Gastrocnemius medialis (tissue), 4 donors: ENCODE measurements around the gene EFEMP1. TPM values are rescaled to one million over a fixed set of nuclear protein-coding genes. Genes with fewer than 3 reads are reported as not detected.

Experiments used
- ATAC-seq, 2 donors: fragments of 150-250 bp; one replicate each; pipeline ENCODE4 v1.9.1; 2016
- DNase-seq, 2 donors: peaks; one replicate each; pipeline ENCODE4 v3.0.0-alpha.2; 2019
- H3K27ac ChIP-seq, 4 donors: fragments of 200-600 bp; sonication (generic); 1 replicate in 1 of 4; 2 replicates in 3 of 4; pipeline ENCODE4 v1.5.1; 2016 to 2018; ENCODE audit warnings: mild to moderate bottlenecking in 2 of 4, moderate library complexity in 1 of 4
- H3K27me3 ChIP-seq, 3 donors: fragments of 200-600 bp; sonication (generic) in 2 of 3; 1 replicate in 1 of 3; 2 replicates in 2 of 3; pipeline versions ENCODE4 v1.5.1 to v1.6.0; 2016 to 2019; ENCODE audit warnings: mild to moderate bottlenecking in 1 of 3, moderate library complexity in 1 of 3
- H3K36me3 ChIP-seq, 2 donors: fragments of 200-600 bp; sonication (generic) in 1 of 2; one replicate each; pipeline ENCODE4 v1.5.1; 2017 to 2018
- H3K4me1 ChIP-seq, 2 donors: fragments of 200-600 bp; sonication (generic) in 1 of 2; one replicate each; pipeline ENCODE4 v1.5.1; 2016 to 2017; ENCODE audit warnings: mild to moderate bottlenecking in 2 of 2
- H3K4me3 ChIP-seq, 4 donors: fragments of 200-600 bp; sonication (generic) in 3 of 4; 1 replicate in 1 of 4; 2 replicates in 3 of 4; pipeline ENCODE4 v1.5.1; 2016 to 2019; ENCODE audit warnings: mild to moderate bottlenecking in 2 of 4
- H3K9me3 ChIP-seq, 3 donors: fragments of 200-600 bp; sonication (generic) in 2 of 3; 1 replicate in 1 of 3; 2 replicates in 2 of 3; pipeline ENCODE4 v1.5.1; 2016 to 2019
- CTCF ChIP-seq, 5 experiments: fragments of 450-650 bp in 3 of 5; fragments of 200-600 bp in 2 of 5; sonication (generic) in 2 of 5; IDR thresholded peaks in 4 of 5; conservative IDR thresholded peaks in 1 of 5; 1 replicate in 4 of 5; 2 replicates in 1 of 5; pipeline ENCODE4 v1.5.1; 2016 to 2019; ENCODE audit warnings: antibody characterized with exemption in 5 of 5, mild to moderate bottlenecking in 3 of 5, moderate library complexity in 3 of 5
- POLR2A ChIP-seq, 2 donors: fragments of 450-650 bp; IDR thresholded peaks; one replicate each; pipeline ENCODE4 v1.6.1; 2017; ENCODE audit warnings: antibody characterized with exemption in 2 of 2, mild to moderate bottlenecking in 2 of 2, moderate library complexity in 2 of 2
- in situ Hi-C, 4 donors: fragments of 200-750 bp; cut with MboI; loops; one replicate each; pipeline versions ENCODE4 v1.15.0 to v1.8.0; 2017; ENCODE audit warnings: low sequenced_read_pairs in 4 of 4
- intact Hi-C: fragments of 100-400 bp; cut with DNase I; formaldehyde crosslinking; loops from one replicate; pipeline ENCODE4 v1.15.1; 2023; ENCODE audit warnings: low total_unique reads
- total RNA-seq, 4 donors: library from RNA; depleted of rRNA; stranded (reverse); fragments of >200 nt; gene quantifications; one replicate each; pipeline versions ENCODE4 v1.1.0 to v1.2.3, GENCODE V29; 2016

Gene EFEMP1
- total RNA-seq, 4 donors from 2014 or later = 1.5 to 30.1 (median 20.8) TPM

- H3K36me3 ChIP-seq = no peaks in the 10 kb centered on the region
- TF ChIP-seq CTCF (IDR thresholded peaks at IDR 0.05 in 4 of 5, conservative IDR thresholded peaks at IDR 0.05 in 1 of 5) = no peak
- no peak for TF ChIP-seq POLR2A (IDR thresholded peaks at IDR 0.05)
- no peaks in the 10 kb centered on the region for H3K4me1 ChIP-seq
- intact Hi-C loops (no loop called here), in situ Hi-C loops (no loop called here)
- H3K27me3 ChIP-seq = no peaks in the 10 kb centered on the region
- no peaks in the 10 kb centered on the region for H3K9me3 ChIP-seq
- no peak overlapping the region for H3K4me3 ChIP-seq
- no peak for ATAC-seq
- H3K27ac ChIP-seq = no peak overlapping the region
- no peak for DNase-seq
Observed at GRCh38 chr2:55898386-55899040, 25.1 kb downstream of the EFEMP1 start.

- TF ChIP-seq POLR2A (IDR thresholded peaks at IDR 0.05) = no peak
- no peak for TF ChIP-seq CTCF (IDR thresholded peaks at IDR 0.05 in 4 of 5, conservative IDR thresholded peaks at IDR 0.05 in 1 of 5)
- no peaks in the 10 kb centered on the region for H3K9me3 ChIP-seq
- in situ Hi-C loops (no loop called here), intact Hi-C loops (no loop called here)
- H3K36me3 ChIP-seq = no peaks in the 10 kb centered on the region
- no peak overlapping the region for H3K27ac ChIP-seq
- no peaks in the 10 kb centered on the region for H3K27me3 ChIP-seq
- H3K4me3 ChIP-seq = no peak overlapping the region
- ATAC-seq = no peak
- no peaks in the 10 kb centered on the region for H3K4me1 ChIP-seq
- DNase-seq = no peak
Observed at GRCh38 chr2:55896633-55897032, 26.9 kb downstream of the EFEMP1 start.

GRCh38 chr2:55894720-55895119 lies 28.9 kb downstream of the EFEMP1 start:
- TF ChIP-seq CTCF (IDR thresholded peaks at IDR 0.05 in 4 of 5, conservative IDR thresholded peaks at IDR 0.05 in 1 of 5) = no peak
- TF ChIP-seq POLR2A (IDR thresholded peaks at IDR 0.05) = no peak
- no peaks in the 10 kb centered on the region for H3K27me3 ChIP-seq
- H3K4me1 ChIP-seq = no peaks in the 10 kb centered on the region
- intact Hi-C loops (no loop called here), in situ Hi-C loops (no loop called here)
- ATAC-seq = no peak
- DNase-seq = no peak
- H3K27ac ChIP-seq = no peak overlapping the region
- no peaks in the 10 kb centered on the region for H3K9me3 ChIP-seq
- no peak overlapping the region for H3K4me3 ChIP-seq
- no peaks in the 10 kb centered on the region for H3K36me3 ChIP-seq

GRCh38 chr2:55891671-55892094 lies 31.9 kb downstream of the EFEMP1 start:
- Histone ChIP-seq H3K4me1 (no peaks in the 10 kb centered on the region), H3K27me3 (no peaks in the 10 kb centered on the region), H3K36me3 (no peaks in the 10 kb centered on the region), H3K27ac (no peak overlapping the region), H3K4me3 (no peak overlapping the region), H3K9me3 (no peaks in the 10 kb centered on the region)
- TF ChIP-seq CTCF (IDR thresholded peaks at IDR 0.05 in 4 of 5, conservative IDR thresholded peaks at IDR 0.05 in 1 of 5) (no peak), POLR2A (IDR thresholded peaks at IDR 0.05) (no peak)
- DNase-seq = no peak
- in situ Hi-C loops (no loop called here), intact Hi-C loops (no loop called here)
- no peak for ATAC-seq

GRCh38 chr2:55888936-55889335 lies 34.6 kb downstream of the EFEMP1 start:
- Histone ChIP-seq H3K27ac (peak overlapping the region in 1 of 4 donors; percentile 1), H3K4me3 (no peak overlapping the region), H3K27me3 (no peaks in the 10 kb centered on the region), H3K4me1 (no peaks in the 10 kb centered on the region), H3K36me3 (no peaks in the 10 kb centered on the region), H3K9me3 (no peaks in the 10 kb centered on the region)
- in situ Hi-C loops (no loop called here), intact Hi-C loops (no loop called here)
- no peak for DNase-seq
- no peak for TF ChIP-seq CTCF (IDR thresholded peaks at IDR 0.05 in 4 of 5, conservative IDR thresholded peaks at IDR 0.05 in 1 of 5)
- no peak for TF ChIP-seq POLR2A (IDR thresholded peaks at IDR 0.05)
- ATAC-seq = peak in 1 of 2 donors; percentile 32
